Measurements from ENCODE around the gene GPRIN1.
"Not testable (repeated sequence)": the region's sequence is repeated elsewhere in the genome, so short reads cannot be mapped to it uniquely, and the experiment has no call there.

The GPRIN1 gene

GRCh38 chr5:176575066-176575465 is 34.9 kb downstream of the GPRIN1 start:
- DNase-seq (ENCODE audit: low spot score) = no peak

- no peak for DNase-seq (ENCODE audit: low spot score)
These were observed 35.7 kb downstream of the GPRIN1 start for GRCh38 chr5:176574297-176574591.

GRCh38 chr5:176573564-176574296 is 36.2 kb downstream of the GPRIN1 start:
- peak; percentile 84 for DNase-seq (ENCODE audit: low spot score)

- DNase-seq (ENCODE audit: low spot score) = no peak
These were observed 39.9 kb downstream of the GPRIN1 start for GRCh38 chr5:176570044-176570443.

GRCh38 chr5:176568657-176569056 is 41.3 kb downstream of the GPRIN1 start:
- no peak for DNase-seq (ENCODE audit: low spot score)

GRCh38 chr5:176565760-176566288 is 44.1 kb downstream of the GPRIN1 start:
- no peak for DNase-seq (ENCODE audit: low spot score)

DNA sequence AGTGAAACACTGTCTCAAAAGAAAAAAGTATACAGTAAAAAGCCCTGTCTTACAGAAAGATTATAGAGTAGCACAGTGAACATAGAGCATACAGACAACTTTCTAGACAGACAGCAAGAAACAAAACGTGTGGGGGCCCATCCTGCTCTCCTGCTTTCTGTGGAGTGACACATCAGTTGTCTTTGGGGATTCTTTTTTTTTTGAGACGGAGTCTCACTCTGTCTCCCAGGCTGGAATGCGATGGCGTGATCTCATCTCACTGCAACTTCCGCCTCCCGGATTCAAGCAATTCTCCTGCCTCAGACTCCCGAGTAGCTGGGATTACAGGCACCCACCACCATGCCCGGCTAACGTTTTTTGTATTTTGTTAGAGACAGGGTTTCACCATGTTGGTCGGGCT is 46.0 kb downstream of the GPRIN1 start:
- DNase-seq (ENCODE audit: low spot score) = no peak

DNA sequence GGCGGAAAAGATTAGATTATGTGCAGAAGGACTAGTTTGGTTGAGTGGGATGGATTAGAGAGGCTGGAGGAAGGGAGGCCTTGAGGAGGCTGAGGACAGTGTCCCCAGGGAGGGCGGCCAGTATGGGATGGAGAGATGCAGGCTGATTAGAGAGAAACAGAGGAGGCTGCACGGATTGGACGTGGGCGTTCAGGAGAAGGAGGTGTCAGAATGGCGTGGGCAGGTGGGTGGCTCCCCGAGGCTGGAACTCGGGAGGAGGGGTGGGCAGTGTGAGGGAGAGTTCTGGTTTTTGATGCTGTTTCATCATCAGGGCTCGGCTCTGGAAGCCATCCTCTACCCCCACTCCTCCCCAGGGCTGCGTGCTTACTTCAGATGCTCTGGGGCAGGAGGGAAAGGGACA is 47.8 kb downstream of the GPRIN1 start:
- DNase-seq (ENCODE audit: low spot score) = no peak

- no peak for DNase-seq (ENCODE audit: low spot score)
These were observed 48.7 kb downstream of the GPRIN1 start for GRCh38 chr5:176561259-176561658.

- no peak for DNase-seq (ENCODE audit: low spot score)
These were observed 49.6 kb downstream of the GPRIN1 start for GRCh38 chr5:176560364-176560763.

DNA sequence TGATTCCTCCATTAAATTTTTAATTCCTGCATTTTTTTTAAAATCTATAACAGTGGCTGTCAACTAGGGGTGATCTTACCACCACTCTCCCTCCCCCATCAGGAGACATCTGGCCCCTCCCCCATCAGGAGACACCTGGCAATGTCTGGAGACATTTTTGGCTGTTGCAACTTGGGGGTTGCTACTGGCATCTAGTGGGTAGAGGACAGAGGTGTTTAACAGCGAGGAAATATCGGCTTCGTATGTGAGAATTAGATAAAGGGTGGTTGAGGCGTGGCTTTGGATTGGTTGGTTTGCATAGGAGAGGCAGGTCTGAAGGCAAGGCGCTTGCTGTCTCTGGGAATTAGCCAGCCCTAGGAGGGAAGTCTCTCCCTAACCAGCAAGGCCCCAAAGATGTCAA is 50.3 kb downstream of the GPRIN1 start:
- DNase-seq (ENCODE audit: low spot score) = no peak

GRCh38 chr5:176557846-176558245 is 52.1 kb downstream of the GPRIN1 start:
- DNase-seq (ENCODE audit: low spot score) = no peak

DNA sequence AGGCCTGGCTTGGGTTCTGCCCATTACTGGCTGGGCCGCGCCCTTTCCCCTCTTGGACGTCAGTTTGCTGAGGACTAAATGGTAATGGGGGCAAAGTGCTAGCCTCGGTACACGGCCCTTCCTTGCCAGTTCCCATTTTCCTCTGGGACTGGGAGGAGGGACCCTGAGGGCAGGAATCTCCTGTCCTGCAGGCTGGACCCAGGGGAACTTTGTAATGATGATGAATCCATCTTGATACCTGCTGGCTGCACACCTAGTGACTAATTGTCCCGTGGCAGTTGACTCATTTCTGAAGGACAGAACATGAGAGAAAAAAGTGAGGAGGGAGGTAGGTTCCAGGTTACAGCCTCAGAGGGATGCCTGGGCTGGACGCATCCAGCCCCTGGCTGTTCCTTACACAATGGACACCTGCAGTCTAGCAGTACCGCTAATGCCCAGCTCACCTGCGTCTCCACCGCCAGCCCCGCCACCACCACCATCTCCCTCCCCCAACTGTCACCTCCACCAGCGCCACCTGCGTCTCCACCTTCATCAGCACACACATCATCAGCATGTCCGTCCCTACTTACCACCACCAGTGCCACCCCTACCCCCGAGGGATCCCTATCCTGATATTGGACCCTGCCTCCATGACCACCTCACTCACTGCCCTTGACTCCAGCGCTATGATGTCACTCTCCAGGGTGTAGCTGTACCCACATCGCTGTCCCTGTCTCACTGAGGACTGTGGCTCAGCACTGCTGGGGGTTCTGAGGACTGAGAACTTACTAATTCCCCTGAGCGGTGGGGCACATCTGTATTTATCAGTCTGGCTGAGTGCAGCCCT is 56.5 kb downstream of the GPRIN1 start:
- DNase-seq (ENCODE audit: low spot score) = no peak

DNA sequence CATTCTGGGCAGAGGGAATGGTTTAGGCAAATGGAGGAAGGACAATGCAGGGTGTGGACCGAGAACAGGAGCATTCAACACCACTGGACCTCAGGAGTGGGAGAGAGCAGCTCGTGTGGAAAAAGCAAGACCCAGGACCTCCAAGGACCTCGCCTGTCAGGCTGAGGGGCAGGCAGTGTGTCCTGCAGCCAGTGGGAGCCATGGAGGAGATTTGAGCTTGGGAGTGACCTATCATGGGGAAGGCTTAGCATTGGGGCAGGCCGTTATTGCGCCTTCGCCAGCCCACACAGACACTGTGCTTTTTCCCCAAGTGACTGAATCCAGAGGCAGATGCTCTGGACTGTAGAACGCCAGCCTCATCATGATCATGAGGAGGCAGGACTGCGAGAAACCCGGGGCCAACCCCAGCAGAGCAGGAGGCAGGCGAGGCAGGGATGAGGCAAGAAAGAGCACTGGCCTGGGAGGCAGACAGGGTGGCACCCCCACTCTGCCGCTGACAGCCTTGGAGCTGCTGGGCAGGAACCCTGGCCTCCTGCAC is 57.6 kb downstream of the GPRIN1 start:
- DNase-seq (ENCODE audit: low spot score) = no peak

DNA sequence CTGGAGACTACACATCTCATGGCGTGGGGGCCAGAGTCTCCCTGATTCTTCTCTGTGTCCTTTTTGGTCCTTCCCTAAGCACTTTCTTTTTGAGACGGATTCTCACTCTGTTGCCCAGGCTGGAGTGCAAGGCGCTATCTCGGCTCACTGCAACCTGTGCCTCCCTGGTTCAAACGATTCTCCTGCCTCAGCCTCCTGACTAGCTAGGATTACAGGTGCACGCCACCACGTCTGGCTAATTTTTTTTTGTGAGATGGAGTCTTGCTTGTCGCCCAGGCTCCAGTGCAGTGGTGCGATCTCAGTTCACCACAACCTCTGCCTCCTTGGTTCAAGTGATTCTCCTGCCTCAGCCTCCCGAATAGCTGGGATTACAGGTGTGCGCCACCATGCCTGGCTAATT is 59.0 kb downstream of the GPRIN1 start:
- not testable (repeated sequence) for DNase-seq (ENCODE audit: low spot score)

GRCh38 chr5:176550275-176550831 is 59.6 kb downstream of the GPRIN1 start:
- DNase-seq (ENCODE audit: low spot score) = no peak

GRCh38 chr5:176549871-176550270 is 60.1 kb downstream of the GPRIN1 start:
- DNase-seq (ENCODE audit: low spot score) = no peak

DNA sequence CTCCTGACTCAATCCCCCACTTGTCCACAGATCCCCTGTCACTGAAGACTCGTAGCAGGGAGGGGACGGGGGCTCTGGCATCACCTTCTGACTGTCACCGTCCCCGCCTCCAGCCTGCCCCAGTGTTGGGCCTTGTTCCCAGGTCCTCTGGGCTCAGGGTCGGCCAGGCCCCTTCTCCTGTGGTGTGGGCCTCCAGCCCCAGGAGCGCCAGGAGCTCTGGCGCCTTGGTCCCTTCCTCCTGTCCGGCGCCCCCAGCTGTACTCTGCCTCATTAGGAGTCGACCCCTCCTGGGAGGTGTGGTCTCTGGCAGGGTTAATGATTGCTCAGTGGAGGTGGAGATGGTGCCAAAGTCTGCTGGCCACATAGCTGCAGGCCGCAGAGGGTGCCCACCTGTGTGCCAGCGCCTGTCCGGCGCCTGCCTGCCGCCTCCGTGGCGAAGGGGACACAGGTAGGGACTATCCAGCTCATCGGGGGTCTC is 61.0 kb downstream of the GPRIN1 start, which contains the start of gene CDHR2:
CDHR2 (plus strand) TSS at position 376 of the 478 bp plus-strand sequence. CDS start 16,011 bp downstream, outside the sequence.
- no peak for DNase-seq (ENCODE audit: low spot score)

DNA sequence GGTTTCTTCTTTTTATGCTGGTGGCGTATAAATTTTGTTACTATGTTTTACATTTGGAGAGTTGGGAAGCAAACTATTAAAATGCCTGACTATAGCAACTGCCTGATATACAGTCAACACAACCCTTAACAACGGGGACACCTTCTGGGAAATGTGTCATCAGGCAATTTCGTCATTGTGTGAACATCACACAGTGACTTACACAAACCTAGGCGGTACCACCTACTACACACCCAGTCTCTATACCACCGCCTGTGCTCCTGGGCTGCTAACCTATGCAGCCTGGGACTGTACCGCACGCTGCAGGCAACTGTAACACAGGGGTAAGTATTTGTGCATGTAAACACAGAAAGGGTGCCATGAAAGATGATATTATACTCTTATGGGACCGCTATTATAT is 62.2 kb downstream of the GPRIN1 start:
- no peak for DNase-seq (ENCODE audit: low spot score)

All from ecto neural progenitor cell (in vitro differentiated cells).